HUES6 (cell line): ENCODE measurements around the gene LIMS3.
"Not testable (repeated sequence)": the region's sequence is repeated elsewhere in the genome, so short reads cannot be mapped to it uniquely, and the experiment has no call there.

Experiments used
- H3K27ac ChIP-seq: 2 replicates; pipeline ENCODE4 v1.7.0; 2013; ENCODE audit warnings: low read depth, mild to moderate bottlenecking, low read length, inconsistent platforms
- H3K27me3 ChIP-seq: 2 replicates; pipeline ENCODE4 v1.6.1; 2013; ENCODE audit warnings: low read length; ENCODE audit not compliant: control insufficient read depth, insufficient read depth
- H3K36me3 ChIP-seq: 2 replicates; pipeline ENCODE4 v1.6.1; 2013; ENCODE audit warnings: low read length; ENCODE audit not compliant: control insufficient read depth, insufficient read depth
- H3K4me1 ChIP-seq: 2 replicates; pipeline ENCODE4 v1.6.1; 2013; ENCODE audit warnings: low read length; ENCODE audit not compliant: control insufficient read depth, insufficient read depth
- H3K4me3 ChIP-seq: 2 replicates; pipeline ENCODE4 v1.5.1; 2013; ENCODE audit warnings: low read depth, low read length
- H3K9ac ChIP-seq: one replicate; pipeline ENCODE4 v1.6.1; 2013; ENCODE audit warnings: mild to moderate bottlenecking, low read length
- H3K9me3 ChIP-seq: 2 replicates; pipeline ENCODE4 v1.6.1; 2013; ENCODE audit warnings: low read depth, low read length; ENCODE audit not compliant: control insufficient read depth, insufficient read depth

LIMS3 gene

GRCh38 chr2:109896212-109896611 is 2.3 kb upstream of the LIMS3 start:
- H3K9me3 ChIP-seq, H3K4me3 ChIP-seq, H3K4me1 ChIP-seq, H3K27ac ChIP-seq, H3K36me3 ChIP-seq, H3K9ac ChIP-seq, H3K27me3 ChIP-seq: not testable (repeated sequence)

GRCh38 chr2:109897769-109898461 is 573 bp upstream of the LIMS3 start:
- H3K4me3 ChIP-seq, H3K9me3 ChIP-seq, H3K9ac ChIP-seq, H3K27me3 ChIP-seq, H3K36me3 ChIP-seq, H3K4me1 ChIP-seq, H3K27ac ChIP-seq: not testable (repeated sequence)

GRCh38 chr2:109905796-109906195 is 7.3 kb downstream of the LIMS3 start:
- not testable (repeated sequence) for H3K36me3 ChIP-seq, H3K27ac ChIP-seq, H3K9me3 ChIP-seq, H3K27me3 ChIP-seq, H3K4me3 ChIP-seq, H3K4me1 ChIP-seq, H3K9ac ChIP-seq

DNA sequence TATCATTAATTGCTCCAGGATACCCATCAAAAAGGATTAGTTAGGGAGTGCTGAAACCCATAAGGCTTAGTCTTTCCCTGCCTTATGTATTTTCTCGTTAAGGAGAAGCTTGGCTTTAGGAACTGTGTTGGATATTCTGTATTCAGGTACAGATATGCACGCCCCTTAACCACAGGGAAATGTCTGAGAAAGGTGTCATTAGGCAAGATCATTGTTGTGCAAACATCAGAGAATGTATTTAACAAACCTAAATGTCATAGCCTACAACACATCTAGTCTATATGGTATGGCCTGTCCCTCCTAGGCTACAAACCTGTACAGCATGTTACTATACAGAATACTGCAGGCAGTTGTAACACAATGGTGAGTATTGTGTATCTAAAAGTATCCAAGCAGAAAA is 10.1 kb downstream of the LIMS3 start:
- H3K27ac ChIP-seq, H3K36me3 ChIP-seq, H3K4me3 ChIP-seq, H3K27me3 ChIP-seq, H3K9me3 ChIP-seq, H3K9ac ChIP-seq, H3K4me1 ChIP-seq: not testable (repeated sequence)

- H3K27ac ChIP-seq, H3K4me1 ChIP-seq, H3K9ac ChIP-seq, H3K9me3 ChIP-seq, H3K4me3 ChIP-seq, H3K36me3 ChIP-seq, H3K27me3 ChIP-seq: not testable (repeated sequence)
These were observed 12.3 kb downstream of the LIMS3 start for GRCh38 chr2:109910789-109911188.

- not testable (repeated sequence) for H3K9ac ChIP-seq, H3K36me3 ChIP-seq, H3K4me3 ChIP-seq, H3K9me3 ChIP-seq, H3K27ac ChIP-seq, H3K27me3 ChIP-seq, H3K4me1 ChIP-seq
These were observed 15.4 kb downstream of the LIMS3 start for GRCh38 chr2:109913911-109914310.

- not testable (repeated sequence) for H3K9ac ChIP-seq, H3K27me3 ChIP-seq, H3K27ac ChIP-seq, H3K4me3 ChIP-seq, H3K4me1 ChIP-seq, H3K36me3 ChIP-seq, H3K9me3 ChIP-seq
These were observed 16.1 kb downstream of the LIMS3 start for GRCh38 chr2:109914552-109914951.

GRCh38 chr2:109915830-109916229 is 17.3 kb downstream of the LIMS3 start:
- H3K27me3 ChIP-seq, H3K4me1 ChIP-seq, H3K36me3 ChIP-seq, H3K9me3 ChIP-seq, H3K4me3 ChIP-seq, H3K9ac ChIP-seq, H3K27ac ChIP-seq: not testable (repeated sequence)

GRCh38 chr2:109920162-109920561 is 21.7 kb downstream of the LIMS3 start:
- H3K4me3 ChIP-seq = not testable (repeated sequence)

GRCh38 chr2:109921543-109922384 is 23.3 kb downstream of the LIMS3 start:
- not testable (repeated sequence) for H3K36me3 ChIP-seq, H3K27ac ChIP-seq, H3K4me3 ChIP-seq, H3K27me3 ChIP-seq, H3K9me3 ChIP-seq, H3K9ac ChIP-seq, H3K4me1 ChIP-seq

More at GRCh38 chr2:109920162-109920561, 21.7 kb downstream of the LIMS3 start:
- not testable (repeated sequence) for H3K27me3 ChIP-seq, H3K36me3 ChIP-seq, H3K9ac ChIP-seq, H3K27ac ChIP-seq, H3K9me3 ChIP-seq, H3K4me1 ChIP-seq

DNA sequence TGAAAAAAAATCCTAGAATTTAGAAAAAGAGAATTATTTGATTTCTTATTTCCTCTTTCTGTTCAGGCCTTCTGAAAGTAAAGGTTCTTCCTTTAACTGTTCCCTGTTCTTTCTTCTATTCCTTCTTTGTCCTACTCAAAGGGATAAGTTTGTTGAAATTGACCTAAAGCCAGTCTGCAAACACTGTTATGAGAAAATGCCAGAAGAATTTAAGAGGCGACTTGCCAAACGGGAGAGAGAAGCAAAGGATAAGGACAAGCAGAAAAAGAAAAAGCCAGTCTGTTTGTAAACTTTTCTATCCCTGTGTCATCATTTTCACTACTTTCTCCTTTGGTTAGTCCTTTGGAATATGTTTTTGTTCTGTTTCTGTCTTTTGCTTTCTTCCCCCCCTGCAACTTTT is 26.0 kb downstream of the LIMS3 start:
- not testable (repeated sequence) for H3K4me3 ChIP-seq, H3K4me1 ChIP-seq, H3K9ac ChIP-seq, H3K27ac ChIP-seq, H3K27me3 ChIP-seq, H3K36me3 ChIP-seq, H3K9me3 ChIP-seq
